ENCODE results near the gene USP40. TPM values are rescaled to one million over a fixed set of nuclear protein-coding genes. Genes with fewer than 3 reads are reported as not detected.

Gene USP40
- total RNA-seq, 1 experiment from 2014 or later = 10.3 TPM

- TF ChIP-seq, protein P1, sequence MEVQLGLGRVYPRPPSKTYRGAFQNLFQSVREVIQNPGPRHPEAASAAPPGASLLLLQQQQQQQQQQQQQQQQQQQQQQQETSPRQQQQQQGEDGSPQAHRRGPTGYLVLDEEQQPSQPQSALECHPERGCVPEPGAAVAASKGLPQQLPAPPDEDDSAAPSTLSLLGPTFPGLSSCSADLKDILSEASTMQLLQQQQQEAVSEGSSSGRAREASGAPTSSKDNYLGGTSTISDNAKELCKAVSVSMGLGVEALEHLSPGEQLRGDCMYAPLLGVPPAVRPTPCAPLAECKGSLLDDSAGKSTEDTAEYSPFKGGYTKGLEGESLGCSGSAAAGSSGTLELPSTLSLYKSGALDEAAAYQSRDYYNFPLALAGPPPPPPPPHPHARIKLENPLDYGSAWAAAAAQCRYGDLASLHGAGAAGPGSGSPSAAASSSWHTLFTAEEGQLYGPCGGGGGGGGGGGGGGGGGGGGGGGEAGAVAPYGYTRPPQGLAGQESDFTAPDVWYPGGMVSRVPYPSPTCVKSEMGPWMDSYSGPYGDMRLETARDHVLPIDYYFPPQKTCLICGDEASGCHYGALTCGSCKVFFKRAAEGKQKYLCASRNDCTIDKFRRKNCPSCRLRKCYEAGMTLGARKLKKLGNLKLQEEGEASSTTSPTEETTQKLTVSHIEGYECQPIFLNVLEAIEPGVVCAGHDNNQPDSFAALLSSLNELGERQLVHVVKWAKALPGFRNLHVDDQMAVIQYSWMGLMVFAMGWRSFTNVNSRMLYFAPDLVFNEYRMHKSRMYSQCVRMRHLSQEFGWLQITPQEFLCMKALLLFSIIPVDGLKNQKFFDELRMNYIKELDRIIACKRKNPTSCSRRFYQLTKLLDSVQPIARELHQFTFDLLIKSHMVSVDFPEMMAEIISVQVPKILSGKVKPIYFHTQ (CRISPR knock-in tag; IDR thresholded peaks at IDR 0.05) = no peak
- TF ChIP-seq HMGA2 (CRISPR knock-in tag; IDR thresholded peaks at IDR 0.05) = no peak
- no peak for TF ChIP-seq ZNF671 (CRISPR knock-in tag; IDR thresholded peaks at IDR 0.05)
- TF ChIP-seq NFYB (CRISPR knock-in tag; conservative IDR thresholded peaks at IDR 0.05; ENCODE audit: low read depth) = no peak
These were observed 38.2 kb upstream of the USP40 start (continued) for GRCh38 chr2:233604826-233605225.

DNA sequence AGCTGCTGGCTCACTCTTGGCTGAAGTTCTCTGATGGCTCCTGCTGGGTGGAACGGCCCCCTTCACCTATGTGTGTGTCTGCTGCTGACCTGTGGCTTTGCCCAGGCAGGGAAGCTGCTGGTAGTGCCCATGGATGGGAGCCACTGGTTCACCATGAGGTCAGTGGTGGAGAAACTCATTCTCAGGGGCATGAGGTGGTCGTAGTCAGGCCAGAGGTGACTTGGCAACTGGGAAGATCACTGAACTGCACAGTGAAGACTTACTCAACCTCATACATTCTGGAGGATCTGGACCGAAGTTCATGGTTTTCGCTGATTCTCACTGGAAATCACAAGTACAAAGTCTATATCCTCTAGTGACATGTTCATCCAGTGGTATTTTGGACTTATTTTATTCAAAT lies 36.9 kb upstream of the USP40 start:
- DNase-seq (ENCODE audit: low spot score) (no peak), ATAC-seq (no peak)
- no peak overlapping the region for H3K27ac Mint-ChIP-seq
- ChIA-PET POLR2A (no interaction called here), CTCF (no interaction called here)
- no peak overlapping the region for H3K4me3 Mint-ChIP-seq
- no peaks in the 10 kb centered on the region for H3K4me1 Mint-ChIP-seq
- peaks cover 7% of the 10 kb centered on the region for H3K36me3 Mint-ChIP-seq
- H3K9me3 Mint-ChIP-seq = peaks cover 23% of the 10 kb centered on the region
- H3K27me3 Mint-ChIP-seq (ENCODE audit: low read depth) = peaks cover 4% of the 10 kb centered on the region; the same call in 1 of the 2 replicates
- TF ChIP-seq MYBL2 (CRISPR knock-in tag; IDR thresholded peaks at IDR 0.05) = no peak
- TF ChIP-seq, protein P2, sequence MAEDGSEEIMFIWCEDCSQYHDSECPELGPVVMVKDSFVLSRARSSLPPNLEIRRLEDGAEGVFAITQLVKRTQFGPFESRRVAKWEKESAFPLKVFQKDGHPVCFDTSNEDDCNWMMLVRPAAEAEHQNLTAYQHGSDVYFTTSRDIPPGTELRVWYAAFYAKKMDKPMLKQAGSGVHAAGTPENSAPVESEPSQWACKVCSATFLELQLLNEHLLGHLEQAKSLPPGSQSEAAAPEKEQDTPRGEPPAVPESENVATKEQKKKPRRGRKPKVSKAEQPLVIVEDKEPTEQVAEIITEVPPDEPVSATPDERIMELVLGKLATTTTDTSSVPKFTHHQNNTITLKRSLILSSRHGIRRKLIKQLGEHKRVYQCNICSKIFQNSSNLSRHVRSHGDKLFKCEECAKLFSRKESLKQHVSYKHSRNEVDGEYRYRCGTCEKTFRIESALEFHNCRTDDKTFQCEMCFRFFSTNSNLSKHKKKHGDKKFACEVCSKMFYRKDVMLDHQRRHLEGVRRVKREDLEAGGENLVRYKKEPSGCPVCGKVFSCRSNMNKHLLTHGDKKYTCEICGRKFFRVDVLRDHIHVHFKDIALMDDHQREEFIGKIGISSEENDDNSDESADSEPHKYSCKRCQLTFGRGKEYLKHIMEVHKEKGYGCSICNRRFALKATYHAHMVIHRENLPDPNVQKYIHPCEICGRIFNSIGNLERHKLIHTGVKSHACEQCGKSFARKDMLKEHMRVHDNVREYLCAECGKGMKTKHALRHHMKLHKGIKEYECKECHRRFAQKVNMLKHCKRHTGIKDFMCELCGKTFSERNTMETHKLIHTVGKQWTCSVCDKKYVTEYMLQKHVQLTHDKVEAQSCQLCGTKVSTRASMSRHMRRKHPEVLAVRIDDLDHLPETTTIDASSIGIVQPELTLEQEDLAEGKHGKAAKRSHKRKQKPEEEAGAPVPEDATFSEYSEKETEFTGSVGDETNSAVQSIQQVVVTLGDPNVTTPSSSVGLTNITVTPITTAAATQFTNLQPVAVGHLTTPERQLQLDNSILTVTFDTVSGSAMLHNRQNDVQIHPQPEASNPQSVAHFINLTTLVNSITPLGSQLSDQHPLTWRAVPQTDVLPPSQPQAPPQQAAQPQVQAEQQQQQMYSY (CRISPR knock-in tag; IDR thresholded peaks at IDR 0.05) = no peak
- no peak for TF ChIP-seq EMX1 (CRISPR knock-in tag; IDR thresholded peaks at IDR 0.05)

GRCh38 chr2:233602076-233602475 lies 35.5 kb upstream of the USP40 start:
- Mint-ChIP-seq H3K27me3 (ENCODE audit: low read depth) (peaks cover 4% of the 10 kb centered on the region; the same call in 1 of the 2 replicates), H3K4me1 (no peaks in the 10 kb centered on the region), H3K4me3 (no peak overlapping the region), H3K36me3 (peaks cover 7% of the 10 kb centered on the region), H3K9me3 (peaks cover 24% of the 10 kb centered on the region), H3K27ac (no peak overlapping the region)
- ChIA-PET POLR2A (no interaction called here), CTCF (no interaction called here)
- DNase-seq (ENCODE audit: low spot score) = no peak
- no peak for ATAC-seq
- TF ChIP-seq, protein P3, sequence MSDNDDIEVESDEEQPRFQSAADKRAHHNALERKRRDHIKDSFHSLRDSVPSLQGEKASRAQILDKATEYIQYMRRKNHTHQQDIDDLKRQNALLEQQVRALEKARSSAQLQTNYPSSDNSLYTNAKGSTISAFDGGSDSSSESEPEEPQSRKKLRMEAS (CRISPR knock-in tag; IDR thresholded peaks at IDR 0.05) = no peak
- TF ChIP-seq TP53 (CRISPR knock-in tag; IDR thresholded peaks at IDR 0.05) = no peak

GRCh38 chr2:233600386-233600785 lies 33.8 kb upstream of the USP40 start:
- no peak overlapping the region for H3K27ac Mint-ChIP-seq
- H3K27me3 Mint-ChIP-seq (ENCODE audit: low read depth) = peaks cover 4% of the 10 kb centered on the region; the same call in 1 of the 2 replicates
- CTCF ChIA-PET = no interaction called here

More at GRCh38 chr2:233600386-233600785, 33.8 kb upstream of the USP40 start:
- POLR2A ChIA-PET = no interaction called here
- no peak for DNase-seq (ENCODE audit: low spot score)
- Mint-ChIP-seq H3K4me3 (no peak overlapping the region), H3K36me3 (peaks cover 7% of the 10 kb centered on the region), H3K4me1 (no peaks in the 10 kb centered on the region), H3K9me3 (peaks cover 37% of the 10 kb centered on the region)
- no peak for ATAC-seq
- TF ChIP-seq SMAD4 (CRISPR knock-in tag; IDR thresholded peaks at IDR 0.05) = no peak
- no peak for TF ChIP-seq TCF7 (CRISPR knock-in tag; IDR thresholded peaks at IDR 0.05; ENCODE audit: low read depth)
- TF ChIP-seq MYBL2 (CRISPR knock-in tag; IDR thresholded peaks at IDR 0.05) = no peak
- TF ChIP-seq NFATC4 (CRISPR knock-in tag; IDR thresholded peaks at IDR 0.05) = no peak
- TF ChIP-seq SOX15 (CRISPR knock-in tag; IDR thresholded peaks at IDR 0.05) = no peak
- TF ChIP-seq, protein P4, sequence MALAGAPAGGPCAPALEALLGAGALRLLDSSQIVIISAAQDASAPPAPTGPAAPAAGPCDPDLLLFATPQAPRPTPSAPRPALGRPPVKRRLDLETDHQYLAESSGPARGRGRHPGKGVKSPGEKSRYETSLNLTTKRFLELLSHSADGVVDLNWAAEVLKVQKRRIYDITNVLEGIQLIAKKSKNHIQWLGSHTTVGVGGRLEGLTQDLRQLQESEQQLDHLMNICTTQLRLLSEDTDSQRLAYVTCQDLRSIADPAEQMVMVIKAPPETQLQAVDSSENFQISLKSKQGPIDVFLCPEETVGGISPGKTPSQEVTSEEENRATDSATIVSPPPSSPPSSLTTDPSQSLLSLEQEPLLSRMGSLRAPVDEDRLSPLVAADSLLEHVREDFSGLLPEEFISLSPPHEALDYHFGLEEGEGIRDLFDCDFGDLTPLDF (CRISPR knock-in tag; IDR thresholded peaks at IDR 0.05) = no peak
- no peak for TF ChIP-seq SP1 (CRISPR knock-in tag; conservative IDR thresholded peaks at IDR 0.05)
- TF ChIP-seq CREM (CRISPR knock-in tag; IDR thresholded peaks at IDR 0.05) = no peak
- no peak for TF ChIP-seq NR1H2 (CRISPR knock-in tag; IDR thresholded peaks at IDR 0.05)
- TF ChIP-seq OVOL2 (CRISPR knock-in tag; IDR thresholded peaks at IDR 0.05; ENCODE audit: borderline replicate concordance) = no peak
- TF ChIP-seq ZMAT4 (CRISPR knock-in tag; IDR thresholded peaks at IDR 0.05) = no peak
- TF ChIP-seq, protein P5, sequence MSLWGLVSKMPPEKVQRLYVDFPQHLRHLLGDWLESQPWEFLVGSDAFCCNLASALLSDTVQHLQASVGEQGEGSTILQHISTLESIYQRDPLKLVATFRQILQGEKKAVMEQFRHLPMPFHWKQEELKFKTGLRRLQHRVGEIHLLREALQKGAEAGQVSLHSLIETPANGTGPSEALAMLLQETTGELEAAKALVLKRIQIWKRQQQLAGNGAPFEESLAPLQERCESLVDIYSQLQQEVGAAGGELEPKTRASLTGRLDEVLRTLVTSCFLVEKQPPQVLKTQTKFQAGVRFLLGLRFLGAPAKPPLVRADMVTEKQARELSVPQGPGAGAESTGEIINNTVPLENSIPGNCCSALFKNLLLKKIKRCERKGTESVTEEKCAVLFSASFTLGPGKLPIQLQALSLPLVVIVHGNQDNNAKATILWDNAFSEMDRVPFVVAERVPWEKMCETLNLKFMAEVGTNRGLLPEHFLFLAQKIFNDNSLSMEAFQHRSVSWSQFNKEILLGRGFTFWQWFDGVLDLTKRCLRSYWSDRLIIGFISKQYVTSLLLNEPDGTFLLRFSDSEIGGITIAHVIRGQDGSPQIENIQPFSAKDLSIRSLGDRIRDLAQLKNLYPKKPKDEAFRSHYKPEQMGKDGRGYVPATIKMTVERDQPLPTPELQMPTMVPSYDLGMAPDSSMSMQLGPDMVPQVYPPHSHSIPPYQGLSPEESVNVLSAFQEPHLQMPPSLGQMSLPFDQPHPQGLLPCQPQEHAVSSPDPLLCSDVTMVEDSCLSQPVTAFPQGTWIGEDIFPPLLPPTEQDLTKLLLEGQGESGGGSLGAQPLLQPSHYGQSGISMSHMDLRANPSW (CRISPR knock-in tag; conservative IDR thresholded peaks at IDR 0.05; ENCODE audit: low read depth) = no peak
